Measurements from ENCODE around the gene MYO1D.

Gene MYO1D

DNA sequence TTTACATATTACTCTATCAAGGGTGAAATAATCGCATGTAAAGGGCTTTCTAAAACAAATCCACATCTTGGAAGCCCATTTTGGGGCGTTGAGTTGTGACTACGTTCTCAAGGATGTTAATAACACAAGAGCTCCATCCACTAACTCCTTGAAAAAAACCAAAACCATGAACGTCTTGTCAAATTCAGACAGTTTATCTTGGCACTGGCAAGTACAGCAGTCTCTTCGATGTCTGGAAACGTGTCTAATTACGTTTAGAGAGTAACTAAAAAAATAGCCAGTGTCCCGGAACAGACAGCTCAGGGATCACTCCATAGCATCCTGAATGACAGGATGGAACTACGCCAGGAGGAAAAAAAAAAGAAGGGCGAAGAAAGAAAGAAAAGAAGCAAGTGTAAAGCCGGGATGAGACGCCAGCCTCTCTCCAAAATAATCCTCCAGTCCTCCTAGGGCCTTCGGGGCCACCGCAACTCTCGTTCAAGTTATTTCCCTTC lies 954 bp downstream of the MYO1D start:
- peak overlapping the region; percentile 79 for H3K4me3 ChIP-seq (ENCODE audit: low read depth, low read length)
- H3K9me3 ChIP-seq (ENCODE audit: severe bottlenecking): no peaks in the 10 kb centered on the region
- TF ChIP-seq, protein P1, sequence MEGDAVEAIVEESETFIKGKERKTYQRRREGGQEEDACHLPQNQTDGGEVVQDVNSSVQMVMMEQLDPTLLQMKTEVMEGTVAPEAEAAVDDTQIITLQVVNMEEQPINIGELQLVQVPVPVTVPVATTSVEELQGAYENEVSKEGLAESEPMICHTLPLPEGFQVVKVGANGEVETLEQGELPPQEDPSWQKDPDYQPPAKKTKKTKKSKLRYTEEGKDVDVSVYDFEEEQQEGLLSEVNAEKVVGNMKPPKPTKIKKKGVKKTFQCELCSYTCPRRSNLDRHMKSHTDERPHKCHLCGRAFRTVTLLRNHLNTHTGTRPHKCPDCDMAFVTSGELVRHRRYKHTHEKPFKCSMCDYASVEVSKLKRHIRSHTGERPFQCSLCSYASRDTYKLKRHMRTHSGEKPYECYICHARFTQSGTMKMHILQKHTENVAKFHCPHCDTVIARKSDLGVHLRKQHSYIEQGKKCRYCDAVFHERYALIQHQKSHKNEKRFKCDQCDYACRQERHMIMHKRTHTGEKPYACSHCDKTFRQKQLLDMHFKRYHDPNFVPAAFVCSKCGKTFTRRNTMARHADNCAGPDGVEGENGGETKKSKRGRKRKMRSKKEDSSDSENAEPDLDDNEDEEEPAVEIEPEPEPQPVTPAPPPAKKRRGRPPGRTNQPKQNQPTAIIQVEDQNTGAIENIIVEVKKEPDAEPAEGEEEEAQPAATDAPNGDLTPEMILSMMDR (IDR thresholded peaks at IDR 0.05; ENCODE audit: low read depth, low read length): no peak
- H3K27ac ChIP-seq: no peak overlapping the region
- H3K27me3 ChIP-seq (ENCODE audit: insufficient read depth, low read depth, severe bottlenecking): peaks cover 3% of the 10 kb centered on the region
- H3K36me3 ChIP-seq: peaks cover 3% of the 10 kb centered on the region; the same call in 1 of the 2 replicates
- no peak for DNase-seq

DNA sequence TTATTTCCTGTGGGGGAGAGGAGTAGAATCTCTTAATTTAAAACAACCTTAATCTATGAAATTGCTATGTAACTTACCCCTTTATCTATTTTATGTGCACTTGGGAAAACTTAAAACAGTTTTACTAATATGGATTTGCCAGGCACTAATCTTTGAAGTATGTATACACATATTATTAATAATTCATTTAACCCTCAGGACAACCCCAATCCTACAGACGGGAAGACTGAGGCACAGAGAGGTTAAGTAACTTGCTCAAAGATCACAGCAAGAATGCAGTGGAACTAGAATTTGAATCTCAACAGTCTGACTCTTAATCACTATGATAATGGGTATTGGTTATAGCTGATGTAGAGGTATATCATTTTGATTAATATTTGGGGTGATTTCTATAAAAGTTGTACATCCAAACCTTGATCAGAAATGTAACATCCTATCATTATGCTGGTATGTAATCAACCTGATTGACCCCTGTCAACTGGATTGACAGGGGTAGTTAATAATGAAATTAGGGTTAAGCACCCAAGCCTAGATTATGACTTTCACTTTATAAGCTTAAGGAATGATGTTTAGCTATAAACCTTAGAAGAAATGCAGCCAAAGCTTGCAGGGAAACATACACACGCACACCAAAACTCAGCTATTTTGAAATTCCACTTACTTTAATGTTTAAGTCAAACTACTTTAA lies 1.6 kb downstream of the MYO1D start:
- peak overlapping the region; percentile 79; the same call in 1 of the 2 replicates for H3K4me3 ChIP-seq (ENCODE audit: low read depth, low read length)

DNA sequence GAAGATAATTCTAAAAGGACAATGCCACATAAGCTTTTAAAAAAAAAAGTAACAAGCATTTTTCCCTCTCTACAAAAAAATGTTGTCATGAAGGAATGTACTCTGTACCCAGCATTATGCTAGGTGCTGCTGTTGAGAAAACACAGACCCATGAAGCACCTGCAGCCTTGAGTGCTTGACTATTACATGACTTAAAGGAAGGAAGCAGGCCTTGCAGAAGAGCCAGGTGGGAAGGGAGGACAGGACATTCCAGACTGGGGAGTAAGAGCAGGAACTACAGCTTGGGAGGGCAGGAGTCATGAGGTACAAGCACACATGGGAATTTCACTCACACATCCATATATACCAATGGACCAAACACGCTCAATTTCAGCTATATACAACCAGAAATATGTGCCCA lies 3.8 kb downstream of the MYO1D start:
- Histone ChIP-seq H3K27ac (no peak overlapping the region), H3K4me3 (ENCODE audit: low read depth, low read length) (no peak overlapping the region), H3K36me3 (peaks cover 3% of the 10 kb centered on the region; the same call in 1 of the 2 replicates), H3K9me3 (ENCODE audit: severe bottlenecking) (no peaks in the 10 kb centered on the region), H3K27me3 (ENCODE audit: insufficient read depth, low read depth, severe bottlenecking) (peaks cover under 1% of the 10 kb centered on the region)
- TF ChIP-seq, protein P1 (IDR thresholded peaks at IDR 0.05; ENCODE audit: low read depth, low read length): no peak
- no peak for DNase-seq

More for the DNA sequence above, 1.6 kb downstream of the MYO1D start:
- peaks cover 3% of the 10 kb centered on the region; the same call in 1 of the 2 replicates for H3K36me3 ChIP-seq
- DNase-seq: no peak
- H3K9me3 ChIP-seq (ENCODE audit: severe bottlenecking): no peaks in the 10 kb centered on the region
- TF ChIP-seq, protein P1 (IDR thresholded peaks at IDR 0.05; ENCODE audit: low read depth, low read length): no peak
- H3K27me3 ChIP-seq (ENCODE audit: insufficient read depth, low read depth, severe bottlenecking): peaks cover 3% of the 10 kb centered on the region
- H3K27ac ChIP-seq: no peak overlapping the region

DNA sequence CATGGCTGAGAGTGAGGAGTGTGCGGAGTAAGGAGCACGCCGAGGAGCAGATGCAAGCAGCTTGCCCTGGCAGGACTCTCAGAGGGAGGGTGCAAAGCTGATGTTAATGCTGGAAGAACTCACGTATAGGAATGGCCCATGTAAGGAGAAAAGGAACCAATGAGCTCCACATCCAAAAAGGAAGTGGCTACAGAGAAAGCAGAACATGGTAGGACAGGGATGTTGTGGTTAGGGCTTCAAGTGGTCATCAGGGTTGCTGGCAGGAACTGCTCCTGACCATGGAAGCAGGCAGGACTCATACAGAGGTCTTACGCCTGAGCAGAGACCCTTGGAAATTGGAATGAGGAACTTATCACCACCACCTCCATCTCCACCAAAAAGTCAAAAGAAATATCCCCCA lies 5.2 kb downstream of the MYO1D start:
- no peak for DNase-seq
- no peaks in the 10 kb centered on the region for H3K9me3 ChIP-seq (ENCODE audit: severe bottlenecking)
- no peak overlapping the region for H3K4me3 ChIP-seq (ENCODE audit: low read depth, low read length)
- no peaks in the 10 kb centered on the region for H3K27me3 ChIP-seq (ENCODE audit: insufficient read depth, low read depth, severe bottlenecking)
- peaks cover 3% of the 10 kb centered on the region; the same call in 1 of the 2 replicates for H3K36me3 ChIP-seq
- TF ChIP-seq, protein P1 (IDR thresholded peaks at IDR 0.05; ENCODE audit: low read depth, low read length): no peak
- no peak overlapping the region for H3K27ac ChIP-seq

DNA sequence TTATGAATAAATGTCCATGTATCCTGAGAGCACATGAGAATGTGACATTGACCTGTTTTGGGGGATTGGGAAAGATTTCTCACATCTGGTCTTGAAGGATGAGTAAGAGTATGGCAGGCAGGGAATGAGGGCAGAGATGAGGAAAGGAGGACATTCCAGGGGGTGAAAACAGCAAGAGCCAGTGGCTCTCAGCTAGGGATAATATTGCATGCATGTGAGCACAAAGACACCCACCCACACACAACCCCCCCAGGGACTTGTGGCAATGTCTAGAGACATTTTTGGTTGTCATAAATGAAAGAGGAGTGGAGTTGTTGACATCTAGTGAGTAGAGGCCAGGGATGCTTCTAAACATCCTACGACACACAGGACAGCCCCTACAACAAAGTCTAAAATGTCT lies 6.0 kb downstream of the MYO1D start:
- H3K9me3 ChIP-seq (ENCODE audit: severe bottlenecking): no peaks in the 10 kb centered on the region
- DNase-seq: no peak
- H3K27me3 ChIP-seq (ENCODE audit: insufficient read depth, low read depth, severe bottlenecking): no peaks in the 10 kb centered on the region
- no peaks in the 10 kb centered on the region for H3K36me3 ChIP-seq
- H3K27ac ChIP-seq: no peak overlapping the region
- no peak overlapping the region for H3K4me3 ChIP-seq (ENCODE audit: low read depth, low read length)
- TF ChIP-seq, protein P1 (IDR thresholded peaks at IDR 0.05; ENCODE audit: low read depth, low read length): no peak

Measured in WERI-Rb-1 (cell line).